HG03521 (cell line): ENCODE data around the gene COA6.

Source experiments
- ATAC-seq: cut with Tn5 transposase; IDR thresholded peaks from one replicate; pipeline ENCODE4 v1.9.1; 2021; ENCODE audit warnings: mild to moderate bottlenecking, moderate library complexity; ENCODE audit not compliant: unreplicated experiment

Gene COA6

DNA sequence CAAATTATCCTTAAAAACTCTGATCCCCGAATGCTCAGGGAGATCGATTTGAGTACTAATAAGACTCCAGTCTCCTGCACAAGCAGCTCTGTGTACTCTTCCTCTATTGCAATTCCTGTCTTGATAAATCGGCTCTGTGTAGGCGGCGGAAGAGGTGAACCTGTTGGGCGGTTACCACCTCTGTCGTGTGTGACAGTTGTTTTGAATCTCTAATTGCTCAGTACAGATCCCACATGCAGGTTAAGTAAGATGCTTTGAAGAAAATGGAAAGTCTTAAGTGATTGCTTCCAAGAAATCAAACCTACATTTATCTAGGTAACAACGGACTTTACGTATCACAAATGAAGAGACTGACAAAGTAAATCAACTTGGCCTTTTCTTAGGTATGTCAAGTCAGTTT, 35.5 kb downstream of the COA6 start:
- ATAC-seq, result no peak

DNA sequence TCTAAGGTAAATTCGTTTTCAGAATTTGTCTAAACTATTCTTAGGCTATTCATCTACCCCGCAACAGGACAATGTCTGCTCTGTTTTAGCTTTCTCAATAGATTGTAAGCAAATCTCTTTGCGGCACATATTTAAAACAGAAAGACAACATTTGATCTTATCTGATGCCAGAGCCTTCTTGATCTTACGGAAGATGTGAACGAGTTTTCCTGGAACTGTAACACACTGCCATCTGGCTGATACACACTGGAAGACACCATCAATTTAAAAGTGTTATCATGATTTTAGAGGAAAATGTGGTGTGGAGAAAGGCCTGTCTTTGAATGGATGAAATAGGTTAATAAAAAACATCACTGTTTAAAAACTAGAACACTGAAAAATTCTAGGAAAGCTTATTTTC, 36.1 kb downstream of the COA6 start:
- no peak for ATAC-seq

DNA sequence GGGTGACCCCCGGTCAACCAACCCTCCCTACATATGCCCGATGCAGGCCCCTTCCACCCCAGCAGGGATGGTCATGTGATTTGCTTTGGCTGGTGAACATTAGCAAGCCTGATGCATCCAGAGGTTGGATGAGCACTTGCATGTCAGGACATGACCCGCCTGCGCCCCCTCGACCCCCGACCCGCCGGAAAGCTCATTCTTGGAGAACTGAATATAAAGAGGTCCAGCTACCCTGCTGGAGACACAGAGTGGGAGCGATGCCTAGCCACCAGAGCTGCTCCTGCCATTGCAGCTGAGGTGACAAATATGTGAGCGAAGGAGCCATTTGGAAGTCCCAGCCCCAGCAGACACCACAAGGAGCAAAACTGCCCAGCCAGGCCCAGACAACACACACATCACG, 39.6 kb downstream of the COA6 start:
- ATAC-seq, result no peak

DNA sequence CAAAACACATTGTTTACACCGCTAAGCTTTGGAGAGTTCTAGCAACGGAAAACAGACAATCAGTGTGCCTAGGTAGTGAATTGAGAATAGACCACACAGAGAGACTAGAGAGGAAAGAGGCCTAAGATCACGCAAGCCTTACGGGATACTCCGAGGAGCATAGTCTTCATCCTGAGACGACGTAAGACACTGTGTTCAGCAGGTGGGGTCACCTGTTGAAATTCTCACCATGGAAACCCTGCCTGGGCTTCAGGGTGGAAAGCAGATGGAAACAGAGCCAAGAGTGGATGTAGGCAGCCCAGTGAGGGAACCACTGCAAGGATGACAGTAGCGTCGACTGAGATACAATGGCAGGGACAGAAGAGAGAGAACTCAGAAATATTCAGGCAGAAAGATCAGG, 40.2 kb downstream of the COA6 start:
- no peak for ATAC-seq

DNA sequence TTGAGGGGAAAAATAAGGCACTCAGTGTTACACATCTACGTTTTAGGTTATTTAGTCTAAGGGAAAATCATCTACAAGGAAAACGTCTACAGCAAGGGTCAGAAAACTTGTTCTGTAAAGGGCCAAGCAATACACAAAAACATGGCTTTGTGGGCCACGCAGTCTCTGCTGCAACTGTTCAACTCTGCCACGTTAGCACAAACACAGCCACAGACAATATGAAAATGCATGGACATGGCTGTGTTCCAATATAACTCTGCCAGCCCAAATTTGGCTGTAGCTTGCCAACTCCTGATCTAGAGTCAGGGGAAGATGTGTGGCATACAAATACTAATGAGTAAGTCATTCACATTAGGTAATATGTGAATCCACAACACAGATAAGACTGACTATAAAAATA, 40.7 kb downstream of the COA6 start:
- no peak for ATAC-seq

DNA sequence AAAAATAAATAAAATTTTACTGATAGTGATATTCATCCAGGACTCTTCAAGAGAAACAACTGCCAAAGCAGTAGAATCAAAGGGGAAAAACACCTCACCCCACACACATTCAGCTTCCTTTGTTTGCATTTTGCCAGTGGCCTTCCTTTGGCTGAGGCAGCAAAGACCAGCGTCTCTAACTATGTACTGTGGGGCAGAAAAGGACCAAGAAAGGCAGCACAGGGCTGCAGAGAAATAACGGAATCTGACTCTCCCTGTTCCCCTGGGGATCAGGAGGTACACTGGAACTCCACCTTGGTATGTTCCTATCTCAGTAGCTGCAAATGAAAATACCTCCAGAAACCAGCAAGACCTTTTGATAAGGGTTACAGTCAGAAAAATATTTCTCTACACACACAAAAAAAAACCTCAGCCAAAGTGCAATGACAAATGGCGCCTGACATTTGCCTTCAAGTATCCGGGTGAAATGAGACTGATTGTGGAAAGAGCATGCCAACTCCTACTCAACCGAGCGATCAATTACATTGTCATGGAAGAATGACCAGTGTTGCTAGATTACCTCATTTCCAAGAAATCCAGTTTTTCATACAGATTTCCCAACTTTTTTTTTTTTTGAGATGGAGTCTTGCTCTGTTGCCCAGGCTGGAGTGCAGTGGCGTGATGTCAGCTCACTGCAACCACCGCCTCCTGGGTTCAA, 54.8 kb downstream of the COA6 start:
- ATAC-seq, result no peak

GRCh38 chr1:234429434-234429806, 56.2 kb downstream of the COA6 start:
- ATAC-seq, result no peak

DNA sequence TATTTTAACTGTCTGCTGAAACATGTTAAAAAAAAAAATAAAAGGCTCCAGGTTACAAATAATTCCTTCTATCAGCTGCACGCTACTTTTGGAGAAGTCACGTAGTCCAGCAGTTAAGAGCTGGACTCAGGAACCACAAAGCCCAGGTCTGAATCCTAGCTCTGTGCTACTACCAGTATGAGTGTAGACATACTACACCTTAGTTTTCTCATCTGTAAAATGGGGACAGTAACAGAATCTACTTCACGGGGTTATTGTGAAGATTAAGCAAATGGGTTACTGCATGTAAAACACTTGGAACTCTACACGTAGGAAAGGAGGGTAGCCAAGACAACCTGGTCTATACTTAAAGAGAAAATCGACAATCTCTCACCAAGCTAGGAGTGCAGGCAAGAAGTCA, 57.4 kb downstream of the COA6 start:
- no peak for ATAC-seq

DNA sequence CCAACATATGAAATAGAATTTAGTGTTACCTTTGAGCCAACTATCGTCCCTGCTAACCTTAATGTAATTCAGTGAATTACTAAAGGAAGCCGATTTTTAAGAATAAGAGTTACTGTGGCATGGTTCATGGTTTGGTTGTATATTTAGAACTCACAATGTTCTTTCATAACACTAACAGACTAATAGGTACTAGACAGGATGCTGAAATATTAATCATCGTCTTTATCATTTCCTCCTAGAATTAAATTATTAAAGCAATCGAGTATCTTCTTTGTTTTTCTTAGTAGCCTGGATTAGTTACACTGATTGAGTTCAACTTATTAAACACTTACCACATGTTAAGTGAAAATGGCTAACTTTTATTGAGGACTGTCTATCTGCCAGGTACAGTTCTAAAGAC, 58.0 kb downstream of the COA6 start:
- ATAC-seq, result no peak

DNA sequence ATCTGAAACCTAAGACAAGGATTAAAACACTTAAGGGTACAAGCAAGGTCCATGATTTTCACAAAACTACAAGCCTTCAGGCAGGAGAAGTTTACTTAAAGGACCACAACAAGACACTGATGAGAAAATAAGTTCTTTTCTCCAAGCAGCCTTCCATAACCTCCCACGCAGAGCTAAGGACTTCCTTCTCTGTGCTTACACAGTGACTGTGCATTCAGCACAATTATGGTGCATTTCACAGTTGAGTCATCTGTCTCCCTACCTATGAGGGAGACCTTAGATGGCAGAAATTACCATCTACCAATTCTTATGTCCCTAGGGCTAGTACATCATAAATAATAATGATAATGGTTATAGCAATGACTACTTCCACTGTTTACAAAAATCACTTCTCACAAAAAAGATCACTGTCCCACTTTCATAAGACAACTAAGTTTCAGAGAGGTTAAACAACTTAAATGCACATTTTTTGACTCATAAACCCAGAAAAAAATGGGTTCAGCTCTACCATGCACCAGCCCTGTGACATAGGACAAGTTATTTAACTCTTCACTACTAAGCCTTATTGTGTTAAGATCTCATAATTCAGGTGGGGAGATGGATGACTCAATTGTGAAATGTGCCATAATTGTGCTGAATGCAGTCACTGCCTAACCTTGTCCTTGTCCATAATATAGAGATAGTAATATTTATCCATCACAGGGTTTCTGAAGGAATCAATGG, 60.5 kb downstream of the COA6 start:
- no peak for ATAC-seq
